ENCODE data around the gene AFG1L.
A peak's percentile ranks its signal among the peaks of the same experiment; 100 is the strongest.

The AFG1L gene

GRCh38 chr6:108564178-108564577 lies 269.3 kb downstream of the AFG1L start:
- Histone ChIP-seq H3K4me1 (ENCODE audit: insufficient read depth, low read length, severe bottlenecking) (peaks cover 33% of the 10 kb centered on the region), H3K4me2 (ENCODE audit: low read length) (peak overlapping the region; percentile 30; the same call in 1 of the 2 replicates), H2AFZ (ENCODE audit: low read length) (no peak overlapping the region), H3K79me2 (ENCODE audit: insufficient read depth, low read length) (no peaks in the 10 kb centered on the region), H3K4me3 (ENCODE audit: low read depth, low read length, poor library complexity, severe bottlenecking) (no peak overlapping the region), H3K9me3 (ENCODE audit: low read length) (no peaks in the 10 kb centered on the region), H3F3A (ENCODE audit: insufficient read depth, low read length) (peaks cover 11% of the 10 kb centered on the region), H3K27me3 (ENCODE audit: insufficient read depth, low read length) (no peaks in the 10 kb centered on the region), H3K27ac (ENCODE audit: low read depth, low read length, poor library complexity, severe bottlenecking) (peak overlapping the region; percentile 52), H3K36me3 (ENCODE audit: insufficient read depth, low read length) (peaks cover 37% of the 10 kb centered on the region), H3K9ac (ENCODE audit: low read length) (no peak overlapping the region), H4K20me1 (ENCODE audit: insufficient read depth, low read length) (no peaks in the 10 kb centered on the region), H3K9me2 (ENCODE audit: low read depth, low read length) (no peaks in the 10 kb centered on the region)
- TF ChIP-seq EZH2 (IDR thresholded peaks at IDR 0.05; ENCODE audit: borderline replicate concordance, low read length) (no peak), CTCF (IDR thresholded peaks at IDR 0.05; ENCODE audit: low read length) (no peak)

GRCh38 chr6:108565091-108565766 lies 270.4 kb downstream of the AFG1L start:
- TF ChIP-seq CTCF (IDR thresholded peaks at IDR 0.05; ENCODE audit: low read length) (no peak), EZH2 (IDR thresholded peaks at IDR 0.05; ENCODE audit: borderline replicate concordance, low read length) (no peak)
- peak overlapping the region; percentile 52 for H3K27ac ChIP-seq (ENCODE audit: low read depth, low read length, poor library complexity, severe bottlenecking)
- no peaks in the 10 kb centered on the region for H3K79me2 ChIP-seq (ENCODE audit: insufficient read depth, low read length)
- H3F3A ChIP-seq (ENCODE audit: insufficient read depth, low read length): peaks cover 11% of the 10 kb centered on the region
- no peaks in the 10 kb centered on the region for H3K9me3 ChIP-seq (ENCODE audit: low read length)
- H3K36me3 ChIP-seq (ENCODE audit: insufficient read depth, low read length): peaks cover 43% of the 10 kb centered on the region
- no peaks in the 10 kb centered on the region for H3K27me3 ChIP-seq (ENCODE audit: insufficient read depth, low read length)
- no peaks in the 10 kb centered on the region for H4K20me1 ChIP-seq (ENCODE audit: insufficient read depth, low read length)
- H3K9me2 ChIP-seq (ENCODE audit: low read depth, low read length): no peaks in the 10 kb centered on the region
- H2AFZ ChIP-seq (ENCODE audit: low read length): no peak overlapping the region
- H3K4me1 ChIP-seq (ENCODE audit: insufficient read depth, low read length, severe bottlenecking): peaks cover 33% of the 10 kb centered on the region
- H3K4me2 ChIP-seq (ENCODE audit: low read length): peak overlapping the region; percentile 30
- H3K9ac ChIP-seq (ENCODE audit: low read length): no peak overlapping the region
- H3K4me3 ChIP-seq (ENCODE audit: low read depth, low read length, poor library complexity, severe bottlenecking): no peak overlapping the region

GRCh38 chr6:108565893-108566292 lies 271.0 kb downstream of the AFG1L start:
- Histone ChIP-seq H3K36me3 (ENCODE audit: insufficient read depth, low read length) (peaks cover 47% of the 10 kb centered on the region), H3K79me2 (ENCODE audit: insufficient read depth, low read length) (no peaks in the 10 kb centered on the region), H2AFZ (ENCODE audit: low read length) (no peak overlapping the region), H3K4me1 (ENCODE audit: insufficient read depth, low read length, severe bottlenecking) (peaks cover 33% of the 10 kb centered on the region), H3K9me3 (ENCODE audit: low read length) (no peaks in the 10 kb centered on the region), H3K9ac (ENCODE audit: low read length) (no peak overlapping the region), H3K9me2 (ENCODE audit: low read depth, low read length) (no peaks in the 10 kb centered on the region), H3K4me2 (ENCODE audit: low read length) (peak overlapping the region; percentile 10), H3K4me3 (ENCODE audit: low read depth, low read length, poor library complexity, severe bottlenecking) (no peak overlapping the region), H3F3A (ENCODE audit: insufficient read depth, low read length) (peaks cover 11% of the 10 kb centered on the region), H3K27me3 (ENCODE audit: insufficient read depth, low read length) (no peaks in the 10 kb centered on the region), H4K20me1 (ENCODE audit: insufficient read depth, low read length) (no peaks in the 10 kb centered on the region), H3K27ac (ENCODE audit: low read depth, low read length, poor library complexity, severe bottlenecking) (peak overlapping the region; percentile 52)
- TF ChIP-seq EZH2 (IDR thresholded peaks at IDR 0.05; ENCODE audit: borderline replicate concordance, low read length) (no peak), CTCF (IDR thresholded peaks at IDR 0.05; ENCODE audit: low read length) (peak; percentile 30; the same call in 1 of the 2 replicates)

Measured in OCI-LY1 (cell line).